SK-N-SH treated with all-trans-retinoic acid at 6 μM for 48 hours (cell line): ENCODE results near the gene GRAMD2A.

Source experiments
- ATAC-seq: fragments of 200-7000 bp; cut with Tn5 transposase; 3 replicates; pipeline ENCODE4 v1.9.1; 2020; ENCODE audit warnings: mild to moderate bottlenecking, moderate library complexity
- ARNTL ChIP-seq: fragments of 450-650 bp; formaldehyde crosslinking; IDR thresholded peaks from 2 replicates; pipeline ENCODE4 v1.5.0; 2020; ENCODE audit warnings: low read depth, mild to moderate bottlenecking, moderate library complexity, borderline replicate concordance
- BACH2 ChIP-seq: fragments of 250-450 bp; sonication (Bioruptor Pico); IDR thresholded peaks from 2 replicates; pipeline ENCODE4 v1.9.0; 2021; ENCODE audit warnings: mild to moderate bottlenecking, borderline replicate concordance
- CSDC2 ChIP-seq: fragments of 250-450 bp; sonication (Bioruptor Pico); IDR thresholded peaks from 2 replicates; pipeline ENCODE4 v1.5.0; 2020; ENCODE audit warnings: mild to moderate bottlenecking, moderate library complexity
- ESRRG ChIP-seq: fragments of 250-450 bp; sonication (Bioruptor Pico); IDR thresholded peaks from 2 replicates; pipeline ENCODE4 v1.6.1; 2021; ENCODE audit warnings: mild to moderate bottlenecking
- GLIS3 ChIP-seq: fragments of 250-450 bp; sonication (Bioruptor Pico); IDR thresholded peaks from 2 replicates; pipeline ENCODE4 v1.5.0; 2020; ENCODE audit warnings: mild to moderate bottlenecking, moderate library complexity
- ISL1 ChIP-seq: fragments of 250-450 bp; sonication (Bioruptor Pico); IDR thresholded peaks from 2 replicates; pipeline ENCODE4 v2.1.2; 2022; ENCODE audit warnings: mild to moderate bottlenecking, moderate library complexity
- OSR1 ChIP-seq: fragments of 250-450 bp; sonication (Bioruptor Pico); IDR thresholded peaks from 2 replicates; pipeline ENCODE4 v1.8.0; 2022; ENCODE audit warnings: moderate library complexity, mild to moderate bottlenecking, inconsistent platforms
- RARB ChIP-seq: fragments of 250-450 bp; sonication (Bioruptor Pico); IDR thresholded peaks from 2 replicates; pipeline ENCODE4 v1.8.0; 2021; ENCODE audit warnings: mild to moderate bottlenecking, moderate library complexity
- TCF4 ChIP-seq: fragments of 250-450 bp; sonication (Bioruptor Pico); IDR thresholded peaks from 2 replicates; pipeline ENCODE4 v1.8.0; 2021; ENCODE audit warnings: mild to moderate bottlenecking, moderate library complexity, borderline replicate concordance
- TOX ChIP-seq: fragments of 250-450 bp; sonication (Bioruptor Pico); IDR thresholded peaks from 2 replicates; pipeline ENCODE4 v1.8.0; 2021; ENCODE audit warnings: mild to moderate bottlenecking, moderate library complexity, borderline replicate concordance
- ZC3H10 ChIP-seq: fragments of 250-450 bp; sonication (Bioruptor Pico); IDR thresholded peaks from 2 replicates; pipeline ENCODE4 v1.5.1; 2021; ENCODE audit warnings: mild to moderate bottlenecking, moderate library complexity
- ZFP3 ChIP-seq: fragments of 250-450 bp; sonication (Bioruptor Pico); IDR thresholded peaks from 2 replicates; pipeline ENCODE4 v1.5.0; 2020; ENCODE audit warnings: mild to moderate bottlenecking, moderate library complexity
- ZFP30 ChIP-seq: fragments of 450-650 bp; formaldehyde crosslinking; IDR thresholded peaks from 2 replicates; pipeline ENCODE4 v1.5.0; 2022; ENCODE audit warnings: mild to moderate bottlenecking, moderate library complexity
- ZNF565 ChIP-seq: fragments of 450-650 bp; formaldehyde crosslinking; conservative IDR thresholded peaks from 2 replicates; pipeline ENCODE4 v1.5.0; 2020; ENCODE audit warnings: low read depth, mild to moderate bottlenecking, moderate library complexity
- ZNF70 ChIP-seq: fragments of 450-650 bp; formaldehyde crosslinking; IDR thresholded peaks from 2 replicates; pipeline ENCODE4 v1.5.0; 2020; ENCODE audit warnings: mild to moderate bottlenecking, moderate library complexity
- ZNF8 ChIP-seq: fragments of 450-650 bp; formaldehyde crosslinking; IDR thresholded peaks from 2 replicates; pipeline ENCODE4 v1.5.0; 2020; ENCODE audit warnings: mild to moderate bottlenecking, moderate library complexity
- TF ChIP-seq, protein P1 (sequence below): fragments of 250-450 bp; sonication (Bioruptor Pico); IDR thresholded peaks from 2 replicates; pipeline ENCODE4 v1.5.1; 2021; ENCODE audit warnings: mild to moderate bottlenecking, moderate library complexity
- TF ChIP-seq, protein P2 (sequence below): fragments of 250-450 bp; sonication (Bioruptor Pico); IDR thresholded peaks from 2 replicates; pipeline ENCODE4 v1.8.0; 2020; ENCODE audit warnings: mild to moderate bottlenecking, moderate library complexity, borderline replicate concordance
- TF ChIP-seq, protein P3 (sequence below): fragments of 250-450 bp; sonication (Bioruptor Pico); IDR thresholded peaks from 2 replicates; pipeline ENCODE4 v1.5.0; 2020; ENCODE audit warnings: mild to moderate bottlenecking, moderate library complexity
- TF ChIP-seq, protein P4 (sequence below): fragments of 250-450 bp; sonication (Bioruptor Pico); IDR thresholded peaks from 2 replicates; pipeline ENCODE4 v1.8.0; 2021; ENCODE audit warnings: low read depth, mild to moderate bottlenecking, moderate library complexity, borderline replicate concordance

The GRAMD2A gene

DNA sequence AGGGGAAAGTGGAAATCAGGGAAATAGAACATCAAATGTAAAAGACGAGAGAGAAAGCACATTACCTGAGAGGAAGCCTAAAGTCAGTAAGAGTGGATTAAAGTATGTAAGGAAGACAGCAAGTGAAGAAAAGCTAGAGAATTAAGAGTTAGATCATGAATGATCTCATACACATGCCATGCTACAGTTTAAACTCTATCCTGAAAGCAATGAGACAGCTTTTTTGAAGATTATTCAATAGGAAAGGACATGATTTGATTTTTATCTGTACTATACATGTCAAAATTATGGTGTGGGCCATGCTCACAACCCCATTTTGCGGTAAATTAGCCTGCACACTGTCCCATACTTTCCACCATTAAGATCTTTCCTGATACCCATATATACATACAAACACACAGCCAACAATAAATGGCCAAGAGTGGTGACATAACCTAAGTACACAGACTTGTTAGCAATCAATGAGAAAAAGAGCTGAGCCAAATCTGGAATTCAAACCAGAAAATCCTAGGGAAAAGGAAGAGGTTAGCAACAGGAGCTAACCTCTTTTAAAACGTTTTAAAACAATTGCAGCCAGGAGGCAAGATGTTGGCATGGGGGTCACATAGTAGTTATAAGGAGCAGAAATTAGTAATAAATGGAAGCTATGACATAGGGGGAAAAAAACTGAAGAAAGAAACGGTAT is 84.1 kb downstream of the GRAMD2A start:
- ATAC-seq, result no peak
- TF ChIP-seq ZNF8 (CRISPR knock-in tag) (no peak), ISL1 (CRISPR knock-in tag) (no peak), ZFP3 (no peak), TCF4 (CRISPR knock-in tag) (no peak), ZNF565 (CRISPR knock-in tag) (no peak), ARNTL (CRISPR knock-in tag) (no peak), ZC3H10 (no peak), BACH2 (CRISPR knock-in tag) (no peak), ZNF70 (CRISPR knock-in tag) (no peak), CSDC2 (CRISPR knock-in tag) (no peak), ZFP30 (CRISPR knock-in tag) (no peak), RARB (CRISPR knock-in tag) (no peak), TOX (CRISPR knock-in tag) (no peak)
- TF ChIP-seq, protein P1, sequence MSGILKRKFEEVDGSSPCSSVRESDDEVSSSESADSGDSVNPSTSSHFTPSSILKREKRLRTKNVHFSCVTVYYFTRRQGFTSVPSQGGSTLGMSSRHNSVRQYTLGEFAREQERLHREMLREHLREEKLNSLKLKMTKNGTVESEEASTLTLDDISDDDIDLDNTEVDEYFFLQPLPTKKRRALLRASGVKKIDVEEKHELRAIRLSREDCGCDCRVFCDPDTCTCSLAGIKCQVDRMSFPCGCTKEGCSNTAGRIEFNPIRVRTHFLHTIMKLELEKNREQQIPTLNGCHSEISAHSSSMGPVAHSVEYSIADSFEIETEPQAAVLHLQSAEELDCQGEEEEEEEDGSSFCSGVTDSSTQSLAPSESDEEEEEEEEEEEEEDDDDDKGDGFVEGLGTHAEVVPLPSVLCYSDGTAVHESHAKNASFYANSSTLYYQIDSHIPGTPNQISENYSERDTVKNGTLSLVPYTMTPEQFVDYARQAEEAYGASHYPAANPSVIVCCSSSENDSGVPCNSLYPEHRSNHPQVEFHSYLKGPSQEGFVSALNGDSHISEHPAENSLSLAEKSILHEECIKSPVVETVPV, result no peak
- TF ChIP-seq, protein P2, sequence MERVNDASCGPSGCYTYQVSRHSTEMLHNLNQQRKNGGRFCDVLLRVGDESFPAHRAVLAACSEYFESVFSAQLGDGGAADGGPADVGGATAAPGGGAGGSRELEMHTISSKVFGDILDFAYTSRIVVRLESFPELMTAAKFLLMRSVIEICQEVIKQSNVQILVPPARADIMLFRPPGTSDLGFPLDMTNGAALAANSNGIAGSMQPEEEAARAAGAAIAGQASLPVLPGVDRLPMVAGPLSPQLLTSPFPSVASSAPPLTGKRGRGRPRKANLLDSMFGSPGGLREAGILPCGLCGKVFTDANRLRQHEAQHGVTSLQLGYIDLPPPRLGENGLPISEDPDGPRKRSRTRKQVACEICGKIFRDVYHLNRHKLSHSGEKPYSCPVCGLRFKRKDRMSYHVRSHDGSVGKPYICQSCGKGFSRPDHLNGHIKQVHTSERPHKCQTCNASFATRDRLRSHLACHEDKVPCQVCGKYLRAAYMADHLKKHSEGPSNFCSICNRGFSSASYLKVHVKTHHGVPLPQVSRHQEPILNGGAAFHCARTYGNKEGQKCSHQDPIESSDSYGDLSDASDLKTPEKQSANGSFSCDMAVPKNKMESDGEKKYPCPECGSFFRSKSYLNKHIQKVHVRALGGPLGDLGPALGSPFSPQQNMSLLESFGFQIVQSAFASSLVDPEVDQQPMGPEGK (CRISPR knock-in tag), result no peak
- TF ChIP-seq, protein P3, sequence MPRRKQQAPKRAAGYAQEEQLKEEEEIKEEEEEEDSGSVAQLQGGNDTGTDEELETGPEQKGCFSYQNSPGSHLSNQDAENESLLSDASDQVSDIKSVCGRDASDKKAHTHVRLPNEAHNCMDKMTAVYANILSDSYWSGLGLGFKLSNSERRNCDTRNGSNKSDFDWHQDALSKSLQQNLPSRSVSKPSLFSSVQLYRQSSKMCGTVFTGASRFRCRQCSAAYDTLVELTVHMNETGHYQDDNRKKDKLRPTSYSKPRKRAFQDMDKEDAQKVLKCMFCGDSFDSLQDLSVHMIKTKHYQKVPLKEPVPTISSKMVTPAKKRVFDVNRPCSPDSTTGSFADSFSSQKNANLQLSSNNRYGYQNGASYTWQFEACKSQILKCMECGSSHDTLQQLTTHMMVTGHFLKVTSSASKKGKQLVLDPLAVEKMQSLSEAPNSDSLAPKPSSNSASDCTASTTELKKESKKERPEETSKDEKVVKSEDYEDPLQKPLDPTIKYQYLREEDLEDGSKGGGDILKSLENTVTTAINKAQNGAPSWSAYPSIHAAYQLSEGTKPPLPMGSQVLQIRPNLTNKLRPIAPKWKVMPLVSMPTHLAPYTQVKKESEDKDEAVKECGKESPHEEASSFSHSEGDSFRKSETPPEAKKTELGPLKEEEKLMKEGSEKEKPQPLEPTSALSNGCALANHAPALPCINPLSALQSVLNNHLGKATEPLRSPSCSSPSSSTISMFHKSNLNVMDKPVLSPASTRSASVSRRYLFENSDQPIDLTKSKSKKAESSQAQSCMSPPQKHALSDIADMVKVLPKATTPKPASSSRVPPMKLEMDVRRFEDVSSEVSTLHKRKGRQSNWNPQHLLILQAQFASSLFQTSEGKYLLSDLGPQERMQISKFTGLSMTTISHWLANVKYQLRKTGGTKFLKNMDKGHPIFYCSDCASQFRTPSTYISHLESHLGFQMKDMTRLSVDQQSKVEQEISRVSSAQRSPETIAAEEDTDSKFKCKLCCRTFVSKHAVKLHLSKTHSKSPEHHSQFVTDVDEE (CRISPR knock-in tag), result no peak

DNA sequence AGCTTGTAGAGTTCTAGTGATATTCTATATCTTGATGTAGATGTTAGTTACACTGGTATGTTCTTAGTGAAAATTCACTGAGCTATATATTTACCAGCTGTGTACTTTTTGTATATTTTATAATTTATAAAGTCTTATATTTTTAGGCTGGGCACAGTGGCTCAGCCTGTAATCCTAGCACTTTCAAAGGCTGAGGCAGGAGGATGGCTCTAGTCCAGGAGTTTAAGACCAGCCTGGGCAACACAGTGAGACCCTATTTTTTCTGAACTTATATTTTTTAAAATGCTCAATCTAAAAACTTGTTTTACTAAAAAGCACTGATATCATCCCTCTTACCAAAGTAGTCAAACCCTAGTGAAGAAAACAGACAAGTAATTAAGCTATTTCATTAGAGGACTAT is 84.8 kb downstream of the GRAMD2A start:
- ATAC-seq, result no peak
- TF ChIP-seq ZNF8 (CRISPR knock-in tag), result no peak
- TF ChIP-seq ISL1 (CRISPR knock-in tag), result no peak
- no peak for TF ChIP-seq OSR1 (CRISPR knock-in tag)
- TF ChIP-seq, protein P1, result no peak
- TF ChIP-seq BACH2 (CRISPR knock-in tag), result no peak
- TF ChIP-seq TOX (CRISPR knock-in tag), result no peak
- TF ChIP-seq ARNTL (CRISPR knock-in tag), result no peak
- no peak for TF ChIP-seq ZFP30 (CRISPR knock-in tag)
- no peak for TF ChIP-seq ZNF70 (CRISPR knock-in tag)
- TF ChIP-seq, protein P2 (CRISPR knock-in tag), result no peak
- TF ChIP-seq, protein P4, sequence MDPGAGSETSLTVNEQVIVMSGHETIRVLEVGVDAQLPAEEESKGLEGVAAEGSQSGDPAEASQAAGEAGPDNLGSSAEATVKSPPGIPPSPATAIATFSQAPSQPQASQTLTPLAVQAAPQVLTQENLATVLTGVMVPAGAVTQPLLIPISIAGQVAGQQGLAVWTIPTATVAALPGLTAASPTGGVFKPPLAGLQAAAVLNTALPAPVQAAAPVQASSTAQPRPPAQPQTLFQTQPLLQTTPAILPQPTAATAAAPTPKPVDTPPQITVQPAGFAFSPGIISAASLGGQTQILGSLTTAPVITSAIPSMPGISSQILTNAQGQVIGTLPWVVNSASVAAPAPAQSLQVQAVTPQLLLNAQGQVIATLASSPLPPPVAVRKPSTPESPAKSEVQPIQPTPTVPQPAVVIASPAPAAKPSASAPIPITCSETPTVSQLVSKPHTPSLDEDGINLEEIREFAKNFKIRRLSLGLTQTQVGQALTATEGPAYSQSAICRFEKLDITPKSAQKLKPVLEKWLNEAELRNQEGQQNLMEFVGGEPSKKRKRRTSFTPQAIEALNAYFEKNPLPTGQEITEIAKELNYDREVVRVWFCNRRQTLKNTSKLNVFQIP (CRISPR knock-in tag), result no peak
- no peak for TF ChIP-seq RARB (CRISPR knock-in tag)
- TF ChIP-seq GLIS3 (CRISPR knock-in tag), result no peak
- TF ChIP-seq ESRRG (CRISPR knock-in tag), result no peak
